Activated CD4-positive, alpha-beta T cell treated with anti-CD3 and anti-CD28 coated beads for 48 hours (primary cell): ENCODE data around the gene RPA3.

Experiments
- DNase-seq: peaks from one replicate; pipeline ENCODE4 v3.0.0-alpha.2; 2020

The RPA3 gene

GRCh38 chr7:7718492-7718891 lies at the start of gene RPA3:
Gene RPA3 (minus strand): TSS chr7:7718607. CDS start chr7:7640418, 78,189 bp downstream.
- DNase-seq, result no peak

DNA sequence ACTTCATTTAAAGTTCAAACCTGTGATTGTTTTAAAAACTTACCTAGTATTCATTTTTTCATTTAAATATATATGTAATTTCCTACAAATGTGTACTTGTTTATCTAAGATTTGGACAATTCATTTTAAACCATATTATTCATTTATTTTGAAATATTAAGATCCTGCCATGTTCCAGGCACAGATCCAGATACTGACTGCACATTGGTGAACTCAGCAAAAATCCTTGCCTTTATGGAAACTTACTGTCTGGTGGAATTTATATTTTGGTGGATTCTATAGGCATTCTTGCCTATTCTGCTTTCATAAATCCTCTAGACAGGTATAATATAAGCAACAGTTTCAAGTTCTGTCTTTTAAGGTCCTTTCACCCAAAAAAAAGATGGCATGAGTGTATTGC lies 48.3 kb upstream of the RPA3 start:
- no peak for DNase-seq

- DNase-seq, result no peak
Observed at GRCh38 chr7:7765422-7765821, 47.0 kb upstream of the RPA3 start.

GRCh38 chr7:7764520-7765396 lies 46.4 kb upstream of the RPA3 start:
- DNase-seq, result no peak

DNA sequence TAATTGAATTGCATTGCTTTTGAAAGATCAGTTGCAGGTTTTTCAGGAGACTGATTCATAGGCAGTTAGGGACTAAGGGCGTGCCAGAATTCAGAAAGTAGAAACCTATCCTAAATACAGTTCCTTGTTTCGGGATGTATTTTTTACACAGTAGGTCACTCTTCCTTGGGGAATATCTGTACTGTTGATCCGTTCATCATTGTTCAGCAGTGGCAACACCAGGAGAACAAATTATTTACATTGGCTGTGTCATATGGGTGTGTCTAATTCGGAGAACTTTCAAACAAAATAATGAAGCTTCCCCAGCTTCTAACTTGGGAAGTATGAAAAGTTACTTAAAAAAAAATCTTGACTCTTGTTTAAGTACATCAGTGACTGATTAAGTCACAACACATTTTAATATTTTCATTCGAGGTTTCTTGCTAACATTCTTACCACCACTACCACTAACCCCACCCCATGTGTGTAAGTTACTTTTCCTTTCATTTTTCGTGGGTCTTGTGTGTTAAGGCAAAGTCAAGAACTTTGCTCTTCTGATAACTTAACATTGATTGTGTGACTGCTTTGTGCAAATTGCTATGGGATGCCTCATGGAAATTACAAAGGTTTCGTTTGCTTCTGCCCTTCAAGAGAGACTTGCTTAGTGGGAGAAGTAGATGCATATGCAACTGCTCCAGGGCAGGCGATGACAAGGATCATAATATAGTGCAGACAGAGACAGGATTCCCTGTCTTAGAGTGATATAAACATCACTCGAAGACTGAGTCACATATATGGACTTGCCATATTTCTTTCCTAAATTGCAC lies 43.8 kb upstream of the RPA3 start:
- no peak for DNase-seq

- DNase-seq, result no peak
Observed at GRCh38 chr7:7761340-7761973, 43.0 kb upstream of the RPA3 start.

DNA sequence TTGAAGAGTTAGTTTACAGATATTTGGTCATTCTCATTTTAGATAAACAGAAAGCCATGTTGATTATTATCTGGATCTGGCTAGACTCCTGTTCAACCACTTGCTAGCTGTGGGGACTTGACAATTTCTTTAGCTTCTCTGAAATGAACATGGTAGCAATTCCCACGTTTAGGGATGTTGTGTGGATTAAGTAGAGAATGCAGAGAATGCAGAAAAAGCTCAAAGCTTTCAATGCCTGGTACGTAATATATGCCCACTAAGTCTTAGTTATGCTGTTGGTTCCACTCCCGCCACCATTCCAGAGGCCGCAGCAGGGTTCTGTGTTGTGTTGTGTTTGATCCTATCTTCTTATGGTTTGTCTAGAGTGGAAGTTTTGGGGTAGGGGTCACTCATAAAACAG lies 39.2 kb upstream of the RPA3 start:
- DNase-seq, result no peak

DNA sequence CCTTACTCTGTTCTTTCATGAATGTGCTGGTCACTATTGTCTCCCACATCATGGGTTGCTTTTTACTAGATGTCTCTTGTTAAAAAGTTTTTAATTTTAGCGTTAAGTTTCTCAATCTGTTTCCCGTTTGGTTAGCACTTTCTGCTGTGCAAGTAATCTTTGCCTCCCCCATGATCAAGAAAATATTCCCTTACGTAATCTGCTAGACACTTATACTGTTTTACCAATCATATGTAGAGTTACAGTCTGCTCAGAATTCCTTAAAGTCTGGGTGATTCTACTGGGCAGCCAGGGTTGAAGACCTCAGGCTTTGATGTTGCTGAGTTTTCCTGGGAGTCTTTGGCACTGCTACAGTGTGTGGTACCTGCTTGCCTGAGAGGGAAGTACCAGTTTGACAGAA lies 38.2 kb upstream of the RPA3 start:
- DNase-seq, result no peak

DNA sequence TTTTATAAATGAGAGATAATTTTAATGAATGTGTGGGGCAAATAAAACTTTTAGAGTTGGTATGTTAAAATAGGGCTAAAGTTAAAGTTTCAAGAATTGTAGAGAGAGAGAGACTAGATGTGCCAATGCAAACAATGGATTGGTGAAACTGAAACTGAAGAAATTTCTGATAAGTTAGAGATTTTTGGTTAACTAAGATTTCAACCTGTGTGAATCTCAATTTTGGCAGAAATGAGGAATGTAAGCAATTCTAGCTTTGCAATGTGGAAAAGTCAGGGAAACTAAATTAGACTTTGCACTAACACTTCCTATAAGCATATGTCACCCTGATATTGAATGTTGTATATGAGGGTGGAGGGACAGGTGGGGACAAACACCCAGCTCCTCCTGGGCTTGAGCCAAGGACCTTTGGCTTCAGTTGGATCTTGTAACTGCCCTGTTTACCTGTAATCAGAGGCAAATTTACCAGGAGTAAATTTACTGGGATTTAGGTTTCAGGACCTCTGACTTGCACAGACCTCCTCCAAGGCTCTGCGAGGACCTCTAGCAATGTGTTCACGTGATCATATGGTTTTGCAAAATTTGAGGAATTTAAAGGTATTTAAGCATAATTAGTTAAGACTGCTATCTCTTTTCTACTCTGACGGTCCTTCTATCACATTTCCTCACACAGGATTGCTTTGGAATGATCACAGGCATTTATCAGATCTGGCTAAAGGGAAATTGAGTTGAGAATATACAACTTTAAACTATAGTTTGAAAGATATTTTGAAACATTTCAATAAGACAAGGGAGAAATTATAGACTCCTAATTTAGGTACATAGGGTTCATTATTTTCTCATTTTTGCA lies 33.1 kb upstream of the RPA3 start:
- no peak for DNase-seq

- no peak for DNase-seq
Observed at GRCh38 chr7:7750571-7751242, 32.3 kb upstream of the RPA3 start.

DNA sequence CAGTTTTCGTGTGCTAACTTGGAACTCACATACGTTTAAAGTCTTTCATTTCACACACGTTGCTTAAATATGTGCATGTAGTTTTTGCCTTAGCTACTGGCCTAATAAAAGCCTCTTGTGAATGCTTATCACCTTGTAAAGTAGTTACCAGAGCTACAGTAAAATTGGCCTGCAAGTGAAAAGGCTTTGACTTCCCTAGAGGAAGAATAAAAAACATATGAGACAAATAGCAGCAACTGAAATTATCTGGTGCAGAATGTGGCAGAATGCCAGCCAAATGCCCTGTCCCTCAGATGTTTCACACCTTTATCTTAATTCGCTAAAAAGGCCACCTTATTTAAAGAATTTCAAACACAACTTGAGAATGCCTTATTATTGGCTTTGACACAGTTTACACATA lies 28.1 kb upstream of the RPA3 start:
- no peak for DNase-seq

DNA sequence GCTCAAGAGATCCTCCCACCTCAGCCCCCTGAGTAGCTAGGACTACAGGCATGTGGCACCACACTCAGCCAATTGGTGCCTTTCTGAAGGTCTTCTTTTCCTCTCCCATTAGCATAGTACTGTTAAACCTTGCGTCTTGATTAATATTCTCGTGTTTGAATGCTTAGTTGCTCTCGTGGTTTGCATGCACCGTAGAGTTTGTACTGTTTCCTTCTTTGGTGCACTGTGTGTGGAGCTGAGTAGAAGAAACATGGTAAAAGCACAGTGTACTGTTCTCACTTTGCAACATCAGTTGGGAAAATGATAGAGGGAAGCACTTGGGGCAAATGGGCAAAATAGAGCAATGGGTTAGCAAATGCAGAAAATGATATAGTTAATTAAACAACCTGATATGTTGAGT lies 27.6 kb upstream of the RPA3 start:
- no peak for DNase-seq

GRCh38 chr7:7745258-7745657 lies 26.9 kb upstream of the RPA3 start:
- no peak for DNase-seq

DNA sequence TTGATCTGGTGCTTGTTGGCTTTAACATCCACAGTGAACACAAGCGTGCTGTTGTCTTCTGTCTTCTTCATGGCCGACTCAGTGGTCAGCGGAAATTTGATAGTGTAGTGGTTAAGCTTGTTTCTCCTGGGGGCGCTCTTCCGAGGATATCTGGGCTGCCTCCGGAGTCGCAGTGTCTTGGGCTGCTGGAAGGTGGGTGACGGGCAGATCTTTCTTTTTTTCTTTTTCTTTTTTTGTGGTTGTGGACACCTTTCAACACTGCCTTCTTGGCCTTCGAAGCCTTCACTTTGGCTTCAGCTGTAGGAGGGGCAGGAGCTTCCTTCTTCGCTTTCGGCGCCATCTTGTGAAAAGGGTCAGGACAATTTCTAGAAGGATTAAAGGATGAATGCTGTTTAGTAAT lies 23.8 kb upstream of the RPA3 start:
- DNase-seq, result no peak

GRCh38 chr7:7740037-7740355 lies 21.6 kb upstream of the RPA3 start:
- DNase-seq, result no peak

- DNase-seq, result no peak
Observed at GRCh38 chr7:7739204-7740036, 21.0 kb upstream of the RPA3 start.

GRCh38 chr7:7738622-7739021 lies 20.2 kb upstream of the RPA3 start:
- no peak for DNase-seq

DNA sequence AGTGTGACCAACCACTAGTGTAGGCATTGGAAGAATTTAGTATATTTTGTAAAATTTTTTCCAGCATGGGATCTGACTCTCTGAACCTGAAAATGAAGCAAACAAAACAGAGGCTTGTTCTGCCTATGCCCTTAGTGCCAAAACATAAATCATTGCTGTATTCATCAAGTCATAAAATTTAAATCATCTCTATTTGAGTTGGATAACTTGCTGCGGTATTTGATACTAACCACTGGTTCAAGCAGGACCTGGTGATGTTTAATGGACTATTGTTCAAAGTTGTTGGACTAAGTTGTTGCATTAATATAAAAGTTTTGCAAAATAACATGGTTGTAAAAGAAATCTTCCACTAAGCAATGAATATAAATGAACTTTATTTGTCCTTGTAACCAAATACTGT lies 19.8 kb upstream of the RPA3 start:
- DNase-seq, result no peak

- no peak for DNase-seq
Observed at GRCh38 chr7:7737674-7738073, 19.3 kb upstream of the RPA3 start.

GRCh38 chr7:7736671-7737070 lies 18.3 kb upstream of the RPA3 start:
- DNase-seq, result no peak

GRCh38 chr7:7732621-7733281 lies 14.3 kb upstream of the RPA3 start:
- no peak for DNase-seq
